Activated CD8-positive, alpha-beta T cell treated with anti-CD3 and anti-CD28 coated beads for 36 hours (primary cell): ENCODE measurements around the gene CCDC154. TPM values are rescaled to one million over a fixed set of nuclear protein-coding genes. Genes with fewer than 3 reads are reported as not detected.

Source experiments
- ATAC-seq: fragments of 200-7000 bp; cut with Tn5 transposase; one replicate; pipeline ENCODE4 v1.10.0; 2021; ENCODE audit warnings: mild to moderate bottlenecking, moderate library complexity
- CTCF ChIA-PET: fragments of 350-600 bp; sonication (Branson Sonifier 250); formaldehyde crosslinking; loops from one replicate; lab custom pipeline; 2021; ENCODE audit warnings: antibody characterized with exemption; lab: Charles Lee
- POLR2A ChIA-PET: fragments of 350-600 bp; sonication (Branson Sonifier 250); formaldehyde crosslinking; loops from one replicate; lab custom pipeline; 2021; ENCODE audit warnings: antibody characterized with exemption; lab: Charles Lee
- DNase-seq: peaks from one replicate; pipeline ENCODE4 v3.0.0-alpha.2; 2020
- H3K27ac Mint-ChIP-seq: one replicate; pipeline ENCODE4 v1.8.0; 2021; ENCODE audit warnings: mild to moderate bottlenecking, mixed read lengths
- H3K27me3 Mint-ChIP-seq: one replicate; pipeline ENCODE4 v1.8.0; 2021; ENCODE audit warnings: mixed read lengths
- H3K36me3 Mint-ChIP-seq: one replicate; pipeline ENCODE4 v1.8.0; 2021; ENCODE audit warnings: low read depth, mixed read lengths
- H3K4me1 Mint-ChIP-seq: one replicate; pipeline ENCODE4 v1.8.0; 2021; ENCODE audit warnings: low read depth, mixed read lengths
- H3K4me3 Mint-ChIP-seq: one replicate; pipeline ENCODE4 v1.8.0; 2021; ENCODE audit warnings: mild to moderate bottlenecking, moderate library complexity, mixed read lengths
- H3K9me3 Mint-ChIP-seq: one replicate; pipeline ENCODE4 v1.8.0; 2021; ENCODE audit warnings: mixed read lengths
- CTCF ChIP-seq: fragments of 200-600 bp; IDR thresholded peaks from one replicate; pipeline ENCODE4 v1.8.0; 2022; ENCODE audit warnings: antibody characterized with exemption, mild to moderate bottlenecking
- intact Hi-C: fragments of 100-400 bp; cut with micrococcal nuclease; formaldehyde crosslinking; loops from one replicate; pipeline ENCODE4 v1.10.0; 2022
- total RNA-seq, 2 experiments: library from RNA; stranded (reverse); gene quantifications; one replicate each; pipeline ENCODE4 v1.2.3, GENCODE V29; 2021

CCDC154 gene
- total RNA-seq, 2 experiments from 2014 or later: 1.3 to 1.4 TPM

- ATAC-seq: no peak
- peaks cover 2% of the 10 kb centered on the region for H3K36me3 Mint-ChIP-seq
- H3K4me3 Mint-ChIP-seq: no peak overlapping the region
- CTCF ChIA-PET: no interaction called here
- no peaks in the 10 kb centered on the region for H3K9me3 Mint-ChIP-seq
- peaks cover 6% of the 10 kb centered on the region for H3K4me1 Mint-ChIP-seq
- H3K27me3 Mint-ChIP-seq: no peaks in the 10 kb centered on the region
- no peak for DNase-seq
- H3K27ac Mint-ChIP-seq: no peak overlapping the region
- no peak for TF ChIP-seq CTCF
- intact Hi-C loops: no loop called here
- POLR2A ChIA-PET: no interaction called here
Observed at GRCh38 chr16:1403733-1404132, 40.6 kb downstream of the CCDC154 start.

- no peak for ATAC-seq
- ChIA-PET CTCF (interaction anchor here (1.3 kb wide), 1 partner anchor 303 kb away, joined by 3 read pairs; the partner anchor contains the start of gene MAPK8IP3), POLR2A (interaction anchor here (1.3 kb wide), 1 partner anchor 17 kb away, joined by 3 read pairs; the partner anchor contains the start of gene UQCC4)
- Mint-ChIP-seq H3K27me3 (no peaks in the 10 kb centered on the region), H3K4me3 (no peak overlapping the region), H3K4me1 (peaks cover 6% of the 10 kb centered on the region), H3K36me3 (peaks cover 2% of the 10 kb centered on the region), H3K27ac (no peak overlapping the region), H3K9me3 (no peaks in the 10 kb centered on the region)
- TF ChIP-seq CTCF: no peak
- no peak for DNase-seq
- intact Hi-C loops: no loop called here
Observed at GRCh38 chr16:1403036-1403435, 41.3 kb downstream of the CCDC154 start.

GRCh38 chr16:1401758-1402154, 42.6 kb downstream of the CCDC154 start:
- Mint-ChIP-seq H3K4me3 (no peak overlapping the region), H3K4me1 (no peaks in the 10 kb centered on the region), H3K9me3 (no peaks in the 10 kb centered on the region), H3K36me3 (peaks cover 2% of the 10 kb centered on the region), H3K27ac (no peak overlapping the region), H3K27me3 (no peaks in the 10 kb centered on the region)
- ATAC-seq (no peak), DNase-seq (no peak)
- intact Hi-C loops: no loop called here
- POLR2A ChIA-PET: interaction anchor here (1.3 kb wide), 1 partner anchor 19 kb away, joined by 3 read pairs; the partner anchor contains the start of gene UQCC4
- CTCF ChIA-PET: interaction anchor here (1.0 to 1.3 kb wide), 2 partner anchors 38 to 304 kb away, joined by 3 read pairs; partner anchors contain the start of gene MAPK8IP3
- TF ChIP-seq CTCF: no peak

- no peak for TF ChIP-seq CTCF
- Mint-ChIP-seq H3K27ac (no peak overlapping the region), H3K36me3 (peaks cover 2% of the 10 kb centered on the region), H3K9me3 (no peaks in the 10 kb centered on the region), H3K4me3 (no peak overlapping the region), H3K4me1 (no peaks in the 10 kb centered on the region), H3K27me3 (no peaks in the 10 kb centered on the region)
- intact Hi-C loops: no loop called here
- POLR2A ChIA-PET: no interaction called here
- CTCF ChIA-PET: interaction anchor here (1.0 kb wide), 1 partner anchor 38 kb away, joined by 3 read pairs; no protein-coding TSS in a partner anchor
- DNase-seq (no peak), ATAC-seq (no peak)
Observed at GRCh38 chr16:1401061-1401757, 43.1 kb downstream of the CCDC154 start.

- ChIA-PET POLR2A (no interaction called here), CTCF (no interaction called here)
- intact Hi-C loops: no loop called here
- no peaks in the 10 kb centered on the region for H3K9me3 Mint-ChIP-seq
- no peaks in the 10 kb centered on the region for H3K27me3 Mint-ChIP-seq
- peaks cover 2% of the 10 kb centered on the region for H3K36me3 Mint-ChIP-seq
- no peak overlapping the region for H3K4me3 Mint-ChIP-seq
- TF ChIP-seq CTCF: no peak
- no peak overlapping the region for H3K27ac Mint-ChIP-seq
- DNase-seq: no peak
- H3K4me1 Mint-ChIP-seq: no peaks in the 10 kb centered on the region
- ATAC-seq: no peak
Observed at GRCh38 chr16:1398826-1399581, 45.4 kb downstream of the CCDC154 start.
